Measurements from ENCODE around the gene SUN2. TPM values are rescaled to one million over a fixed set of nuclear protein-coding genes. Genes with fewer than 3 reads are reported as not detected.
A peak's percentile ranks its signal among the peaks of the same experiment; 100 is the strongest.

SUN2 gene
- total and polyA plus RNA-seq, 4 donors: 95.4 to 495 (median 289) TPM

- Histone ChIP-seq H3K9me3 (ENCODE audit: control insufficient read depth, low read length) (no peaks in the 10 kb centered on the region), H3K36me3 (ENCODE audit: control insufficient read depth in 1 of 2, insufficient read depth in 2 of 2, low read length in 1 of 2) (no peaks in the 10 kb centered on the region), H3K4me1 (ENCODE audit: control insufficient read depth in 1 of 2, insufficient read depth in 2 of 2, low read length in 2 of 2) (no peaks in the 10 kb centered on the region), H3K4me3 (ENCODE audit: low read length in 2 of 2) (no peak overlapping the region), H3K27me3 (ENCODE audit: control insufficient read depth in 1 of 2, insufficient read depth in 2 of 2, low read length in 1 of 2) (no peaks in the 10 kb centered on the region), H3K27ac (ENCODE audit: low read depth in 1 of 2, low read length in 2 of 2) (no peak overlapping the region)
- WGBS, 2 donors: 94 to 95% methylated on average over 15 of the region's 15 CpGs
- peak in 1 of 2 donors; percentile 41 for DNase-seq
- ATAC-seq (ENCODE audit: low FRiP score): no peak
- intact Hi-C loops (cut with DNase I): loop anchor here in 1 of 2 donors (5.0 kb wide), 1 partner anchor 36 kb away; no protein-coding TSS in a partner anchor
Observed at GRCh38 chr22:38715852-38716251, 39.9 kb downstream of the SUN2 start.

DNA sequence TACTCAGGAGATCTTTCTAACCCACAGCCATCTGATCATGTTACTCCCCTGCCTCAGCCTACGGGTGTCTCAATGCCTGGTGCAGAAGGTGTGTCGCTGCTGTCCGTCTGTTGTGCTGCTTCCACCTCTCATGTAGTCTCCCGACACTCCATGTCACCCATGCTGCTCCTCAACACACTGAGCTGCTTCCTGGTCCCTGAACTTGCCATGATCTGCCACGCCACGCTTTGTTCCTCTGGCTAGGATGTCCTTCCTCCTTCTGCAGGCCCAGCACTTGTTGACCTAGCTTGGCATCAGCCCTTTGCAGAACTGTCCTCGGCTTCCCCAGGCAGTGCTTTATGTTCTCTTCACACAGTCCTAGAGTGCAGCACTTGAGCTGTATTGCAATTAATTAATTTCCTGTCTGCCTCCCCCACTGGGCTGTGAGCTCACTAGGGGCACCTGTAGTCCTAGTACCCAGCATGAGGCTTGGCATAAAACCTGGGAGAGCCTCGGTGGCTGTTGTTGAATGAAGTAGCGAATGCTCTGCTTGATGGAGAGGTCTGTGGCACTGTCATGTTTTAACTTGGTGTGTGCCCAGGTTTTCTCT lies 40.5 kb downstream of the SUN2 start:
- no peaks in the 10 kb centered on the region for H3K27me3 ChIP-seq (ENCODE audit: control insufficient read depth in 1 of 2, insufficient read depth in 2 of 2, low read length in 1 of 2)
- no peaks in the 10 kb centered on the region for H3K36me3 ChIP-seq (ENCODE audit: control insufficient read depth in 1 of 2, insufficient read depth in 2 of 2, low read length in 1 of 2)
- no peak overlapping the region for H3K4me3 ChIP-seq (ENCODE audit: low read length in 2 of 2)
- WGBS, 2 donors: 89 to 91% methylated on average over 9 of the region's 9 CpGs
- intact Hi-C loops (cut with DNase I): loop anchor here in 1 of 2 donors (5.0 kb wide), 1 partner anchor 37 kb away; no protein-coding TSS in a partner anchor
- no peaks in the 10 kb centered on the region for H3K9me3 ChIP-seq (ENCODE audit: control insufficient read depth, low read length)
- no peak for ATAC-seq (ENCODE audit: low FRiP score)
- H3K27ac ChIP-seq (ENCODE audit: low read depth in 1 of 2, low read length in 2 of 2): no peak overlapping the region
- H3K4me1 ChIP-seq (ENCODE audit: control insufficient read depth in 1 of 2, insufficient read depth in 2 of 2, low read length in 2 of 2): no peaks in the 10 kb centered on the region
- peak in 1 of 2 donors; percentile 54 for DNase-seq

GRCh38 chr22:38713921-38714320 lies 41.9 kb downstream of the SUN2 start:
- DNase-seq (no peak), ATAC-seq (ENCODE audit: low FRiP score) (no peak)
- intact Hi-C loops (cut with DNase I): no loop called here
- 89 to 90% methylated on average over 8 of the region's 8 CpGs for WGBS, 2 donors
- no peaks in the 10 kb centered on the region for H3K9me3 ChIP-seq (ENCODE audit: control insufficient read depth, low read length)
- no peaks in the 10 kb centered on the region for H3K36me3 ChIP-seq (ENCODE audit: control insufficient read depth in 1 of 2, insufficient read depth in 2 of 2, low read length in 1 of 2)
- H3K4me3 ChIP-seq (ENCODE audit: low read length in 2 of 2): no peak overlapping the region
- no peak overlapping the region for H3K27ac ChIP-seq (ENCODE audit: low read depth in 1 of 2, low read length in 2 of 2)
- H3K4me1 ChIP-seq (ENCODE audit: control insufficient read depth in 1 of 2, insufficient read depth in 2 of 2, low read length in 2 of 2): no peaks in the 10 kb centered on the region
- H3K27me3 ChIP-seq (ENCODE audit: control insufficient read depth in 1 of 2, insufficient read depth in 2 of 2, low read length in 1 of 2): no peaks in the 10 kb centered on the region

- Histone ChIP-seq H3K27ac (ENCODE audit: low read depth in 1 of 2, low read length in 2 of 2) (no peak overlapping the region), H3K9me3 (ENCODE audit: control insufficient read depth, low read length) (no peaks in the 10 kb centered on the region), H3K4me1 (ENCODE audit: control insufficient read depth in 1 of 2, insufficient read depth in 2 of 2, low read length in 2 of 2) (peaks cover 0 to 8% of the 10 kb centered on the region in 2 donors), H3K36me3 (ENCODE audit: control insufficient read depth in 1 of 2, insufficient read depth in 2 of 2, low read length in 1 of 2) (no peaks in the 10 kb centered on the region), H3K4me3 (ENCODE audit: low read length in 2 of 2) (no peak overlapping the region), H3K27me3 (ENCODE audit: control insufficient read depth in 1 of 2, insufficient read depth in 2 of 2, low read length in 1 of 2) (no peaks in the 10 kb centered on the region)
- intact Hi-C loops (cut with DNase I): no loop called here
- ATAC-seq (ENCODE audit: low FRiP score): no peak
- no peak for DNase-seq
- 76 to 79% methylated on average over 11 of the region's 11 CpGs for WGBS, 2 donors
Observed at GRCh38 chr22:38712486-38713207, 43.2 kb downstream of the SUN2 start.

- WGBS, 2 donors: 83 to 87% methylated on average over 3 of the region's 3 CpGs
- ATAC-seq (ENCODE audit: low FRiP score): no peak
- no peaks in the 10 kb centered on the region for H3K9me3 ChIP-seq (ENCODE audit: control insufficient read depth, low read length)
- no peak overlapping the region for H3K4me3 ChIP-seq (ENCODE audit: low read length in 2 of 2)
- H3K27ac ChIP-seq (ENCODE audit: low read depth in 1 of 2, low read length in 2 of 2): no peak overlapping the region
- H3K36me3 ChIP-seq (ENCODE audit: control insufficient read depth in 1 of 2, insufficient read depth in 2 of 2, low read length in 1 of 2): no peaks in the 10 kb centered on the region
- intact Hi-C loops (cut with DNase I): no loop called here
- no peak for DNase-seq
- no peaks in the 10 kb centered on the region for H3K27me3 ChIP-seq (ENCODE audit: control insufficient read depth in 1 of 2, insufficient read depth in 2 of 2, low read length in 1 of 2)
- H3K4me1 ChIP-seq (ENCODE audit: control insufficient read depth in 1 of 2, insufficient read depth in 2 of 2, low read length in 2 of 2): peaks cover 0 to 8% of the 10 kb centered on the region in 2 donors
Observed at GRCh38 chr22:38710866-38711265, 44.9 kb downstream of the SUN2 start.

- Histone ChIP-seq H3K27ac (ENCODE audit: low read depth in 1 of 2, low read length in 2 of 2) (no peak overlapping the region), H3K36me3 (ENCODE audit: control insufficient read depth in 1 of 2, insufficient read depth in 2 of 2, low read length in 1 of 2) (no peaks in the 10 kb centered on the region), H3K4me1 (ENCODE audit: control insufficient read depth in 1 of 2, insufficient read depth in 2 of 2, low read length in 2 of 2) (peaks cover 0 to 8% of the 10 kb centered on the region in 2 donors), H3K9me3 (ENCODE audit: control insufficient read depth, low read length) (no peaks in the 10 kb centered on the region), H3K4me3 (ENCODE audit: low read length in 2 of 2) (no peak overlapping the region), H3K27me3 (ENCODE audit: control insufficient read depth in 1 of 2, insufficient read depth in 2 of 2, low read length in 1 of 2) (no peaks in the 10 kb centered on the region)
- intact Hi-C loops (cut with DNase I): no loop called here
- no peak for DNase-seq
- WGBS, 2 donors: 90 to 97% methylated on average over 3 of the region's 3 CpGs
- ATAC-seq (ENCODE audit: low FRiP score): no peak
Observed at GRCh38 chr22:38710351-38710750, 45.4 kb downstream of the SUN2 start.

- Histone ChIP-seq H3K36me3 (ENCODE audit: control insufficient read depth in 1 of 2, insufficient read depth in 2 of 2, low read length in 1 of 2) (no peaks in the 10 kb centered on the region), H3K4me1 (ENCODE audit: control insufficient read depth in 1 of 2, insufficient read depth in 2 of 2, low read length in 2 of 2) (peaks cover 0 to 8% of the 10 kb centered on the region in 2 donors), H3K27me3 (ENCODE audit: control insufficient read depth in 1 of 2, insufficient read depth in 2 of 2, low read length in 1 of 2) (no peaks in the 10 kb centered on the region), H3K27ac (ENCODE audit: low read depth in 1 of 2, low read length in 2 of 2) (no peak overlapping the region), H3K4me3 (ENCODE audit: low read length in 2 of 2) (no peak overlapping the region), H3K9me3 (ENCODE audit: control insufficient read depth, low read length) (no peaks in the 10 kb centered on the region)
- 79 to 87% methylated on average over 3 of the region's 3 CpGs for WGBS, 2 donors
- intact Hi-C loops (cut with DNase I): no loop called here
- ATAC-seq (ENCODE audit: low FRiP score): no peak
- no peak for DNase-seq
Observed at GRCh38 chr22:38709306-38709705, 46.5 kb downstream of the SUN2 start.

DNA sequence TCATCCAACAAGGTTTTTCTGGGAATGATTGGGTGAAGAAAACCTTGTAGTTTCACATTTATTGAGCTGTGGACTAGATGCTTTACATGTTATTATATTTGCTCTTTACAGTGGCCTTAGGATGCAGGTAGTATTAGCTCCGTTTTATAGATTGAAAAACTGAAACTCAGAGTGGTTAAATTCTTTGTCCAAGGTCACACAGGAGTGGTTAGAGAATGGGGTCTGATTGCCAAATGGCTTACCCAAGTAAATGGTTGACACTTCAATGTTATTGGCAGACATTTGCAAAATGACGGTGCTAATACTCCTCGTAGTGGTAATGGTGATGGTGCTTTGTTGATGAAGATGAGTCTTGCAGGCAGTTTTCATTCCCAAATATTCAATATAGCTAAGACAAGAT lies 47.8 kb downstream of the SUN2 start:
- DNase-seq (no peak), ATAC-seq (ENCODE audit: low FRiP score) (no peak)
- Histone ChIP-seq H3K4me3 (ENCODE audit: low read length in 2 of 2) (no peak overlapping the region), H3K36me3 (ENCODE audit: control insufficient read depth in 1 of 2, insufficient read depth in 2 of 2, low read length in 1 of 2) (no peaks in the 10 kb centered on the region), H3K27me3 (ENCODE audit: control insufficient read depth in 1 of 2, insufficient read depth in 2 of 2, low read length in 1 of 2) (no peaks in the 10 kb centered on the region), H3K4me1 (ENCODE audit: control insufficient read depth in 1 of 2, insufficient read depth in 2 of 2, low read length in 2 of 2) (peaks cover 0 to 8% of the 10 kb centered on the region in 2 donors), H3K9me3 (ENCODE audit: control insufficient read depth, low read length) (no peaks in the 10 kb centered on the region), H3K27ac (ENCODE audit: low read depth in 1 of 2, low read length in 2 of 2) (no peak overlapping the region)
- intact Hi-C loops (cut with DNase I): no loop called here
- WGBS, 2 donors: 81 to 82% methylated on average over 3 of the region's 3 CpGs

DNA sequence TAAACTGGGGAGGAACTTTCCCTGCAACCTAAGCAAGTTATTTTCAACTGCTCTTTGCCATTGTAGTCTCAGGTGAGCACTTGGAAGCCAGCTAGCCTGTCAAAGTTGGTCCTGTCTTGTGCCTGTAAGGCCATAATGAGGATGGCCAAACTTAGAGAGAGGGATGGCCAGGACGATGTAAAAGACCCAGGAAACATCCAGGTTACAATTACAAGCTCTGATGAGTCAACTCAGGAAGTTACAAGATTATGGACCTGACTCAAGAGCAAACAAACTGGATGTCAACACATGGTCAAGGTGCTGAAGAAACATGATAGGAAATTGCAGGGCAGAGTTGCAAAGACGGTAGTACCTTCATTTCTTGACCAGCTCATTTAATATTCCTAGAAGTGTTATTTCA lies 48.5 kb downstream of the SUN2 start:
- DNase-seq: no peak
- no peak for ATAC-seq (ENCODE audit: low FRiP score)
- no peaks in the 10 kb centered on the region for H3K36me3 ChIP-seq (ENCODE audit: control insufficient read depth in 1 of 2, insufficient read depth in 2 of 2, low read length in 1 of 2)
- intact Hi-C loops (cut with DNase I): no loop called here
- no peaks in the 10 kb centered on the region for H3K27me3 ChIP-seq (ENCODE audit: control insufficient read depth in 1 of 2, insufficient read depth in 2 of 2, low read length in 1 of 2)
- no peaks in the 10 kb centered on the region for H3K9me3 ChIP-seq (ENCODE audit: control insufficient read depth, low read length)
- H3K27ac ChIP-seq (ENCODE audit: low read depth in 1 of 2, low read length in 2 of 2): no peak overlapping the region
- 51 to 55% methylated on average over 2 of the region's 2 CpGs for WGBS, 2 donors
- H3K4me3 ChIP-seq (ENCODE audit: low read length in 2 of 2): peak overlapping the region; percentile 94
- H3K4me1 ChIP-seq (ENCODE audit: control insufficient read depth in 1 of 2, insufficient read depth in 2 of 2, low read length in 2 of 2): peaks cover 0 to 8% of the 10 kb centered on the region in 2 donors

All from aorta (tissue), 5 donors.